Endothelial cell of umbilical vein (primary cell): ENCODE measurements around the gene INCENP.

Experiments used
- CTCF ChIP-seq, 2 donors: IDR thresholded peaks; 1 replicate in 1 of 2; 2 replicates in 1 of 2; pipeline ENCODE4 v1.5.1; 2011; ENCODE audit warnings: low read length in 2 of 2, mild to moderate bottlenecking in 2 of 2, moderate library complexity in 2 of 2, control low read depth in 1 of 2, inconsistent platforms in 1 of 2, low read depth in 1 of 2; ENCODE audit not compliant: insufficient read depth in 1 of 2; ENCODE audit errors: extremely low read depth in 1 of 2
- EZH2 ChIP-seq: IDR thresholded peaks from 2 replicates; pipeline ENCODE4 v1.6.1; 2012; ENCODE audit warnings: borderline replicate concordance, low read depth, mild to moderate bottlenecking, moderate library complexity, low read length, inconsistent platforms; ENCODE audit not compliant: severe bottlenecking
- GATA2 ChIP-seq: IDR thresholded peaks from 2 replicates; pipeline ENCODE4 v1.7.0; 2011; ENCODE audit warnings: low read depth, mild to moderate bottlenecking, moderate library complexity, mixed read lengths, low read length; ENCODE audit not compliant: insufficient read length, insufficient read depth
- JUN ChIP-seq: IDR thresholded peaks from 2 replicates; pipeline ENCODE4 v1.6.1; 2011; ENCODE audit warnings: borderline replicate concordance, low read depth; ENCODE audit not compliant: insufficient read length, insufficient read depth
- MAX ChIP-seq: IDR thresholded peaks from 2 replicates; pipeline ENCODE4 v1.6.1; 2011; ENCODE audit not compliant: insufficient read depth, insufficient read length
- MYC ChIP-seq: IDR thresholded peaks from one replicate; pipeline ENCODE4 v1.6.1; 2011; ENCODE audit warnings: mild to moderate bottlenecking, low read depth, low read length
- POLR2A ChIP-seq: IDR thresholded peaks from 2 replicates; pipeline ENCODE4 v1.6.1; 2012; ENCODE audit warnings: low read depth, mild to moderate bottlenecking, control low read depth, low read length
- POLR2AphosphoS5 ChIP-seq: IDR thresholded peaks from 2 replicates; pipeline ENCODE4 v1.6.1; 2012; ENCODE audit warnings: low read depth, mild to moderate bottlenecking, control low read depth, low read length, moderate library complexity; ENCODE audit not compliant: insufficient read depth

GRCh38 chr11:62119569-62119968 lies 4.2 kb upstream of the INCENP start:
- TF ChIP-seq CTCF (IDR thresholded peaks at IDR 0.05; ENCODE audit: extremely low read depth in 1 of 2, insufficient read depth in 1 of 2, low read depth in 1 of 2, low read length in 2 of 2): no peak
- no peak for TF ChIP-seq MYC
- no peak for TF ChIP-seq POLR2A
- no peak for TF ChIP-seq EZH2
- TF ChIP-seq GATA2: no peak
- no peak for TF ChIP-seq POLR2AphosphoS5
- no peak for TF ChIP-seq MAX
- TF ChIP-seq JUN: no peak
